ENCODE measurements around the gene C1orf159. TPM values are rescaled to one million over a fixed set of nuclear protein-coding genes. Genes with fewer than 3 reads are reported as not detected.

The C1orf159 gene
- total and polyA plus RNA-seq, 2 experiments from 2014 or later, result 9.6 to 21.5 TPM

DNA sequence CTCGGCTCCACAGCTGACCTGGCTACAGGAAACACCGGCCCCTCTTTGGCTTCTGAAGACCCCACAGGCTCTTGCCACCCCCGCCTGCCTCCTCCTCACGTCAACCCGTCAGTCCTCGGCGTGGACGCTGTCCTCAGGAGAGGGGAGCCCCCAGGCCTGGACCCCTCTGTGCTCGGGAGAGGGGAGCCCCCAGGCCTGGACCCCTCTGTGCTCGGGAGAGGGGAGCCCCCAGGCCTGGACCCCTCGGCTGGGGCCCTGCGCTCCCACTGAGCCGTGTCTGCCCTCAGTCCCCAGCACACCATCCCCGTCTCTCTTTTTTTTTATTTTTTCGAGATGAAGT is 26.0 kb upstream of the C1orf159 start:
- Mint-ChIP-seq H3K4me1 (peaks cover 10% of the 10 kb centered on the region), H3K9me3 (no peaks in the 10 kb centered on the region; the same call in 2 of the 3 replicates), H3K4me3 (no peak overlapping the region), H3K27me3 (ENCODE audit: insufficient read depth, low read depth, poor library complexity) (peaks cover 6% of the 10 kb centered on the region), H3K36me3 (ENCODE audit: low read depth) (no peaks in the 10 kb centered on the region), H3K27ac (no peak overlapping the region)
- Histone ChIP-seq H3K79me2 (replicated peaks; ENCODE audit: insufficient read depth) (no peaks in the 10 kb centered on the region), H3K36me3 (ENCODE audit: insufficient read depth) (no peaks in the 10 kb centered on the region; the same call in 1 of the 2 replicates), H2AFZ (no peak overlapping the region), H4K20me1 (replicated peaks; ENCODE audit: insufficient read depth) (no peaks in the 10 kb centered on the region), H3F3A (replicated peaks; ENCODE audit: low read depth) (no peaks in the 10 kb centered on the region), H3K27me3 (ENCODE audit: insufficient read depth) (peaks cover 6% of the 10 kb centered on the region; the same call in 1 of the 2 replicates), H3K9me2 (ENCODE audit: insufficient read depth) (no peaks in the 10 kb centered on the region), H3K4me3 (no peak overlapping the region), H3K4me1 (ENCODE audit: insufficient read depth) (peaks cover 10% of the 10 kb centered on the region; the same call in 1 of the 2 replicates), H3K4me2 (no peak overlapping the region), H3K27ac (ENCODE audit: low read depth) (no peak overlapping the region)
- no peak for DNase-seq (ENCODE audit: low spot score)
- ATAC-seq, result no peak
- TF ChIP-seq POLR2AphosphoS5 (IDR thresholded peaks at IDR 0.05; ENCODE audit: low read depth), result no peak
- TF ChIP-seq EZH2phosphoT487 (IDR thresholded peaks at IDR 0.05; ENCODE audit: unreplicated experiment), result no peak
- TF ChIP-seq, protein P1, sequence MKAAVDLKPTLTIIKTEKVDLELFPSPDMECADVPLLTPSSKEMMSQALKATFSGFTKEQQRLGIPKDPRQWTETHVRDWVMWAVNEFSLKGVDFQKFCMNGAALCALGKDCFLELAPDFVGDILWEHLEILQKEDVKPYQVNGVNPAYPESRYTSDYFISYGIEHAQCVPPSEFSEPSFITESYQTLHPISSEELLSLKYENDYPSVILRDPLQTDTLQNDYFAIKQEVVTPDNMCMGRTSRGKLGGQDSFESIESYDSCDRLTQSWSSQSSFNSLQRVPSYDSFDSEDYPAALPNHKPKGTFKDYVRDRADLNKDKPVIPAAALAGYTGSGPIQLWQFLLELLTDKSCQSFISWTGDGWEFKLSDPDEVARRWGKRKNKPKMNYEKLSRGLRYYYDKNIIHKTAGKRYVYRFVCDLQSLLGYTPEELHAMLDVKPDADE (IDR thresholded peaks at IDR 0.05), result no peak
- no peak for TF ChIP-seq CREB1 (CRISPR knock-in tag; IDR thresholded peaks at IDR 0.05; ENCODE audit: low read depth)
- TF ChIP-seq, protein P2, sequence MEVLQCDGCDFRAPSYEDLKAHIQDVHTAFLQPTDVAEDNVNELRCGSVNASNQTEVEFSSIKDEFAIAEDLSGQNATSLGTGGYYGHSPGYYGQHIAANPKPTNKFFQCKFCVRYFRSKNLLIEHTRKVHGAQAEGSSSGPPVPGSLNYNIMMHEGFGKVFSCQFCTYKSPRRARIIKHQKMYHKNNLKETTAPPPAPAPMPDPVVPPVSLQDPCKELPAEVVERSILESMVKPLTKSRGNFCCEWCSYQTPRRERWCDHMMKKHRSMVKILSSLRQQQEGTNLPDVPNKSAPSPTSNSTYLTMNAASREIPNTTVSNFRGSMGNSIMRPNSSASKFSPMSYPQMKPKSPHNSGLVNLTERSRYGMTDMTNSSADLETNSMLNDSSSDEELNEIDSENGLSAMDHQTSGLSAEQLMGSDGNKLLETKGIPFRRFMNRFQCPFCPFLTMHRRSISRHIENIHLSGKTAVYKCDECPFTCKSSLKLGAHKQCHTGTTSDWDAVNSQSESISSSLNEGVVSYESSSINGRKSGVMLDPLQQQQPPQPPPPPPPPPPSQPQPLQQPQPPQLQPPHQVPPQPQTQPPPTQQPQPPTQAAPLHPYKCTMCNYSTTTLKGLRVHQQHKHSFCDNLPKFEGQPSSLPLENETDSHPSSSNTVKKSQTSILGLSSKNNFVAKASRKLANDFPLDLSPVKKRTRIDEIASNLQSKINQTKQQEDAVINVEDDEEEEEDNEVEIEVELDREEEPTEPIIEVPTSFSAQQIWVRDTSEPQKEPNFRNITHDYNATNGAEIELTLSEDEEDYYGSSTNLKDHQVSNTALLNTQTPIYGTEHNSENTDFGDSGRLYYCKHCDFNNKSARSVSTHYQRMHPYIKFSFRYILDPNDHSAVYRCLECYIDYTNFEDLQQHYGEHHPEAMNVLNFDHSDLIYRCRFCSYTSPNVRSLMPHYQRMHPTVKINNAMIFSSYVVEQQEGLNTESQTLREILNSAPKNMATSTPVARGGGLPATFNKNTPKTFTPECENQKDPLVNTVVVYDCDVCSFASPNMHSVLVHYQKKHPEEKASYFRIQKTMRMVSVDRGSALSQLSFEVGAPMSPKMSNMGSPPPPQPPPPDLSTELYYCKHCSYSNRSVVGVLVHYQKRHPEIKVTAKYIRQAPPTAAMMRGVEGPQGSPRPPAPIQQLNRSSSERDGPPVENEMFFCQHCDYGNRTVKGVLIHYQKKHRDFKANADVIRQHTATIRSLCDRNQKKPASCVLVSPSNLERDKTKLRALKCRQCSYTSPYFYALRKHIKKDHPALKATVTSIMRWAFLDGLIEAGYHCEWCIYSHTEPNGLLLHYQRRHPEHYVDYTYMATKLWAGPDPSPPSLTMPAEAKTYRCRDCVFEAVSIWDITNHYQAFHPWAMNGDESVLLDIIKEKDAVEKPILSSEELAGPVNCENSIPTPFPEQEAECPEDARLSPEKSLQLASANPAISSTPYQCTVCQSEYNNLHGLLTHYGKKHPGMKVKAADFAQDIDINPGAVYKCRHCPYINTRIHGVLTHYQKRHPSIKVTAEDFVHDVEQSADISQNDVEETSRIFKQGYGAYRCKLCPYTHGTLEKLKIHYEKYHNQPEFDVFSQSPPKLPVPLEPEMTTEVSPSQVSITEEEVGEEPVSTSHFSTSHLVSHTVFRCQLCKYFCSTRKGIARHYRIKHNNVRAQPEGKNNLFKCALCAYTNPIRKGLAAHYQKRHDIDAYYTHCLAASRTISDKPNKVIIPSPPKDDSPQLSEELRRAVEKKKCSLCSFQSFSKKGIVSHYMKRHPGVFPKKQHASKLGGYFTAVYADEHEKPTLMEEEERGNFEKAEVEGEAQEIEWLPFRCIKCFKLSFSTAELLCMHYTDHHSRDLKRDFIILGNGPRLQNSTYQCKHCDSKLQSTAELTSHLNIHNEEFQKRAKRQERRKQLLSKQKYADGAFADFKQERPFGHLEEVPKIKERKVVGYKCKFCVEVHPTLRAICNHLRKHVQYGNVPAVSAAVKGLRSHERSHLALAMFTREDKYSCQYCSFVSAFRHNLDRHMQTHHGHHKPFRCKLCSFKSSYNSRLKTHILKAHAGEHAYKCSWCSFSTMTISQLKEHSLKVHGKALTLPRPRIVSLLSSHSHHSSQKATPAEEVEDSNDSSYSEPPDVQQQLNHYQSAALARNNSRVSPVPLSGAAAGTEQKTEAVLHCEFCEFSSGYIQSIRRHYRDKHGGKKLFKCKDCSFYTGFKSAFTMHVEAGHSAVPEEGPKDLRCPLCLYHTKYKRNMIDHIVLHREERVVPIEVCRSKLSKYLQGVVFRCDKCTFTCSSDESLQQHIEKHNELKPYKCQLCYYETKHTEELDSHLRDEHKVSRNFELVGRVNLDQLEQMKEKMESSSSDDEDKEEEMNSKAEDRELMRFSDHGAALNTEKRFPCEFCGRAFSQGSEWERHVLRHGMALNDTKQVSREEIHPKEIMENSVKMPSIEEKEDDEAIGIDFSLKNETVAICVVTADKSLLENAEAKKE (CRISPR knock-in tag; IDR thresholded peaks at IDR 0.05), result no peak
- TF ChIP-seq STAT1 (IDR thresholded peaks at IDR 0.05; ENCODE audit: unreplicated experiment), result no peak
- TF ChIP-seq EZH2 (IDR thresholded peaks at IDR 0.05; ENCODE audit: low read depth, unreplicated experiment), result no peak
- TF ChIP-seq JUNB (IDR thresholded peaks at IDR 0.05; ENCODE audit: unreplicated experiment), result no peak
- no peak for TF ChIP-seq ZNF114 (CRISPR knock-in tag; IDR thresholded peaks at IDR 0.05)
- TF ChIP-seq, protein P3, sequence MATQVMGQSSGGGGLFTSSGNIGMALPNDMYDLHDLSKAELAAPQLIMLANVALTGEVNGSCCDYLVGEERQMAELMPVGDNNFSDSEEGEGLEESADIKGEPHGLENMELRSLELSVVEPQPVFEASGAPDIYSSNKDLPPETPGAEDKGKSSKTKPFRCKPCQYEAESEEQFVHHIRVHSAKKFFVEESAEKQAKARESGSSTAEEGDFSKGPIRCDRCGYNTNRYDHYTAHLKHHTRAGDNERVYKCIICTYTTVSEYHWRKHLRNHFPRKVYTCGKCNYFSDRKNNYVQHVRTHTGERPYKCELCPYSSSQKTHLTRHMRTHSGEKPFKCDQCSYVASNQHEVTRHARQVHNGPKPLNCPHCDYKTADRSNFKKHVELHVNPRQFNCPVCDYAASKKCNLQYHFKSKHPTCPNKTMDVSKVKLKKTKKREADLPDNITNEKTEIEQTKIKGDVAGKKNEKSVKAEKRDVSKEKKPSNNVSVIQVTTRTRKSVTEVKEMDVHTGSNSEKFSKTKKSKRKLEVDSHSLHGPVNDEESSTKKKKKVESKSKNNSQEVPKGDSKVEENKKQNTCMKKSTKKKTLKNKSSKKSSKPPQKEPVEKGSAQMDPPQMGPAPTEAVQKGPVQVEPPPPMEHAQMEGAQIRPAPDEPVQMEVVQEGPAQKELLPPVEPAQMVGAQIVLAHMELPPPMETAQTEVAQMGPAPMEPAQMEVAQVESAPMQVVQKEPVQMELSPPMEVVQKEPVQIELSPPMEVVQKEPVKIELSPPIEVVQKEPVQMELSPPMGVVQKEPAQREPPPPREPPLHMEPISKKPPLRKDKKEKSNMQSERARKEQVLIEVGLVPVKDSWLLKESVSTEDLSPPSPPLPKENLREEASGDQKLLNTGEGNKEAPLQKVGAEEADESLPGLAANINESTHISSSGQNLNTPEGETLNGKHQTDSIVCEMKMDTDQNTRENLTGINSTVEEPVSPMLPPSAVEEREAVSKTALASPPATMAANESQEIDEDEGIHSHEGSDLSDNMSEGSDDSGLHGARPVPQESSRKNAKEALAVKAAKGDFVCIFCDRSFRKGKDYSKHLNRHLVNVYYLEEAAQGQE (IDR thresholded peaks at IDR 0.05; ENCODE audit: unreplicated experiment), result no peak
- TF ChIP-seq CTCF (conservative IDR thresholded peaks at IDR 0.05; ENCODE audit: low read depth in 2 of 2), result no peak
- no peak for TF ChIP-seq ZNF331 (CRISPR knock-in tag; IDR thresholded peaks at IDR 0.05; ENCODE audit: low read depth)
- TF ChIP-seq NANOG (IDR thresholded peaks at IDR 0.05; ENCODE audit: borderline replicate concordance), result no peak
